LNCAP (cell line): ENCODE measurements around the gene STAB1.

Experiments
- CTCF ChIP-seq: fragments of 450-650 bp; IDR thresholded peaks from 2 replicates; pipeline ENCODE4 v1.5.1; 2017; ENCODE audit warnings: mild to moderate bottlenecking

The STAB1 gene

GRCh38 chr3:52527039-52527731, 32.0 kb downstream of the STAB1 start:
- no peak for TF ChIP-seq CTCF

GRCh38 chr3:52527732-52528585, 32.8 kb downstream of the STAB1 start:
- TF ChIP-seq CTCF, result no peak

GRCh38 chr3:52528586-52529375, 33.6 kb downstream of the STAB1 start:
- no peak for TF ChIP-seq CTCF

- no peak for TF ChIP-seq CTCF
These were observed 34.5 kb downstream of the STAB1 start for GRCh38 chr3:52529376-52530333.

GRCh38 chr3:52530918-52531826, 36.0 kb downstream of the STAB1 start:
- TF ChIP-seq CTCF, result no peak

GRCh38 chr3:52531860-52532516, 36.9 kb downstream of the STAB1 start:
- TF ChIP-seq CTCF, result no peak
